ENCODE data around the gene NMNAT2.

NMNAT2 gene

GRCh38 chr1:183417772-183418491 is at the start of gene NMNAT2:
Gene NMNAT2, minus strand, starts transcription at chr1:183418380. Its CDS starts 113 bp downstream, at chr1:183418267.
- no peaks in the 10 kb centered on the region for H3K36me3 ChIP-seq (ENCODE audit: insufficient read depth, low read length)
- no peaks in the 10 kb centered on the region for H3K9me3 ChIP-seq (ENCODE audit: control insufficient read depth, insufficient read depth, low read length)
- no peaks in the 10 kb centered on the region; the same call in 1 of the 2 replicates for H3K4me1 ChIP-seq (ENCODE audit: insufficient read depth, low read length)
- peak within 1 kb of the TSS; percentile 51 for H3K9ac ChIP-seq (ENCODE audit: low read depth, low read length)

- Histone ChIP-seq H3K9me3 (ENCODE audit: control insufficient read depth, insufficient read depth, low read length) (no peaks in the 10 kb centered on the region), H3K36me3 (ENCODE audit: insufficient read depth, low read length) (no peaks in the 10 kb centered on the region), H3K9ac (ENCODE audit: low read depth, low read length) (no peak overlapping the region), H3K4me1 (ENCODE audit: insufficient read depth, low read length) (no peaks in the 10 kb centered on the region)
Observed at GRCh38 chr1:183467687-183468086, 49.5 kb upstream of the NMNAT2 start.

- Histone ChIP-seq H3K4me1 (ENCODE audit: insufficient read depth, low read length) (no peaks in the 10 kb centered on the region), H3K9me3 (ENCODE audit: control insufficient read depth, insufficient read depth, low read length) (no peaks in the 10 kb centered on the region), H3K36me3 (ENCODE audit: insufficient read depth, low read length) (no peaks in the 10 kb centered on the region), H3K9ac (ENCODE audit: low read depth, low read length) (no peak overlapping the region)
Observed at GRCh38 chr1:183466781-183467180, 48.6 kb upstream of the NMNAT2 start.

GRCh38 chr1:183463566-183463965 is 45.4 kb upstream of the NMNAT2 start:
- H3K9me3 ChIP-seq (ENCODE audit: control insufficient read depth, insufficient read depth, low read length): no peaks in the 10 kb centered on the region
- no peaks in the 10 kb centered on the region for H3K4me1 ChIP-seq (ENCODE audit: insufficient read depth, low read length)
- H3K36me3 ChIP-seq (ENCODE audit: insufficient read depth, low read length): no peaks in the 10 kb centered on the region
- H3K9ac ChIP-seq (ENCODE audit: low read depth, low read length): no peak overlapping the region

- no peaks in the 10 kb centered on the region for H3K36me3 ChIP-seq (ENCODE audit: insufficient read depth, low read length)
- H3K9ac ChIP-seq (ENCODE audit: low read depth, low read length): no peak overlapping the region
- no peaks in the 10 kb centered on the region for H3K4me1 ChIP-seq (ENCODE audit: insufficient read depth, low read length)
- H3K9me3 ChIP-seq (ENCODE audit: control insufficient read depth, insufficient read depth, low read length): no peaks in the 10 kb centered on the region
Observed at GRCh38 chr1:183461350-183461749, 43.2 kb upstream of the NMNAT2 start.

- Histone ChIP-seq H3K9me3 (ENCODE audit: control insufficient read depth, insufficient read depth, low read length) (no peaks in the 10 kb centered on the region), H3K36me3 (ENCODE audit: insufficient read depth, low read length) (no peaks in the 10 kb centered on the region), H3K9ac (ENCODE audit: low read depth, low read length) (no peak overlapping the region), H3K4me1 (ENCODE audit: insufficient read depth, low read length) (no peaks in the 10 kb centered on the region)
Observed at GRCh38 chr1:183460596-183460995, 42.4 kb upstream of the NMNAT2 start.

- H3K9me3 ChIP-seq (ENCODE audit: control insufficient read depth, insufficient read depth, low read length): no peaks in the 10 kb centered on the region
- no peaks in the 10 kb centered on the region for H3K36me3 ChIP-seq (ENCODE audit: insufficient read depth, low read length)
- H3K4me1 ChIP-seq (ENCODE audit: insufficient read depth, low read length): no peaks in the 10 kb centered on the region
- no peak overlapping the region for H3K9ac ChIP-seq (ENCODE audit: low read depth, low read length)
Observed at GRCh38 chr1:183457449-183457848, 39.3 kb upstream of the NMNAT2 start.

GRCh38 chr1:183456826-183457225 is 38.6 kb upstream of the NMNAT2 start:
- no peak overlapping the region for H3K9ac ChIP-seq (ENCODE audit: low read depth, low read length)
- no peaks in the 10 kb centered on the region for H3K9me3 ChIP-seq (ENCODE audit: control insufficient read depth, insufficient read depth, low read length)
- no peaks in the 10 kb centered on the region for H3K4me1 ChIP-seq (ENCODE audit: insufficient read depth, low read length)
- H3K36me3 ChIP-seq (ENCODE audit: insufficient read depth, low read length): no peaks in the 10 kb centered on the region

GRCh38 chr1:183454377-183454776 is 36.2 kb upstream of the NMNAT2 start:
- Histone ChIP-seq H3K36me3 (ENCODE audit: insufficient read depth, low read length) (no peaks in the 10 kb centered on the region), H3K9ac (ENCODE audit: low read depth, low read length) (no peak overlapping the region), H3K9me3 (ENCODE audit: control insufficient read depth, insufficient read depth, low read length) (no peaks in the 10 kb centered on the region), H3K4me1 (ENCODE audit: insufficient read depth, low read length) (no peaks in the 10 kb centered on the region)

- H3K9ac ChIP-seq (ENCODE audit: low read depth, low read length): no peak overlapping the region
- no peaks in the 10 kb centered on the region for H3K9me3 ChIP-seq (ENCODE audit: control insufficient read depth, insufficient read depth, low read length)
- no peaks in the 10 kb centered on the region for H3K36me3 ChIP-seq (ENCODE audit: insufficient read depth, low read length)
- H3K4me1 ChIP-seq (ENCODE audit: insufficient read depth, low read length): no peaks in the 10 kb centered on the region
Observed at GRCh38 chr1:183450093-183450492, 31.9 kb upstream of the NMNAT2 start.

- no peak overlapping the region for H3K9ac ChIP-seq (ENCODE audit: low read depth, low read length)
- H3K9me3 ChIP-seq (ENCODE audit: control insufficient read depth, insufficient read depth, low read length): no peaks in the 10 kb centered on the region
- no peaks in the 10 kb centered on the region for H3K36me3 ChIP-seq (ENCODE audit: insufficient read depth, low read length)
- H3K4me1 ChIP-seq (ENCODE audit: insufficient read depth, low read length): no peaks in the 10 kb centered on the region
Observed at GRCh38 chr1:183449223-183449770, 31.1 kb upstream of the NMNAT2 start.

- H3K9me3 ChIP-seq (ENCODE audit: control insufficient read depth, insufficient read depth, low read length): no peaks in the 10 kb centered on the region
- no peaks in the 10 kb centered on the region for H3K4me1 ChIP-seq (ENCODE audit: insufficient read depth, low read length)
- H3K36me3 ChIP-seq (ENCODE audit: insufficient read depth, low read length): no peaks in the 10 kb centered on the region
- H3K9ac ChIP-seq (ENCODE audit: low read depth, low read length): no peak overlapping the region
Observed at GRCh38 chr1:183444243-183444642, 26.1 kb upstream of the NMNAT2 start.

GRCh38 chr1:183443466-183443865 is 25.3 kb upstream of the NMNAT2 start:
- H3K36me3 ChIP-seq (ENCODE audit: insufficient read depth, low read length): no peaks in the 10 kb centered on the region
- no peaks in the 10 kb centered on the region for H3K4me1 ChIP-seq (ENCODE audit: insufficient read depth, low read length)
- no peak overlapping the region for H3K9ac ChIP-seq (ENCODE audit: low read depth, low read length)
- no peaks in the 10 kb centered on the region for H3K9me3 ChIP-seq (ENCODE audit: control insufficient read depth, insufficient read depth, low read length)

- H3K4me1 ChIP-seq (ENCODE audit: insufficient read depth, low read length): no peaks in the 10 kb centered on the region
- no peaks in the 10 kb centered on the region for H3K9me3 ChIP-seq (ENCODE audit: control insufficient read depth, insufficient read depth, low read length)
- H3K9ac ChIP-seq (ENCODE audit: low read depth, low read length): no peak overlapping the region
- no peaks in the 10 kb centered on the region for H3K36me3 ChIP-seq (ENCODE audit: insufficient read depth, low read length)
Observed at GRCh38 chr1:183443011-183443410, 24.8 kb upstream of the NMNAT2 start.

- no peaks in the 10 kb centered on the region for H3K9me3 ChIP-seq (ENCODE audit: control insufficient read depth, insufficient read depth, low read length)
- H3K9ac ChIP-seq (ENCODE audit: low read depth, low read length): no peak overlapping the region
Observed at GRCh38 chr1:183438060-183438459, 19.9 kb upstream of the NMNAT2 start.

More at GRCh38 chr1:183438060-183438459, 19.9 kb upstream of the NMNAT2 start:
- Histone ChIP-seq H3K4me1 (ENCODE audit: insufficient read depth, low read length) (no peaks in the 10 kb centered on the region), H3K36me3 (ENCODE audit: insufficient read depth, low read length) (no peaks in the 10 kb centered on the region)
